Loucy (cell line): ENCODE data around the gene NFKB1.
A peak's percentile ranks its signal among the peaks of the same experiment; 100 is the strongest.

Source experiments
- H2AFZ ChIP-seq: fragments of 200-600 bp; sonication (generic); 2 replicates; pipeline ENCODE4 v1.6.0; 2016; ENCODE audit warnings: antibody characterized with exemption, mild to moderate bottlenecking, low read length, moderate library complexity
- H3F3A ChIP-seq: fragments of 200-600 bp; 2 replicates; pipeline ENCODE4 v1.6.0; 2016; ENCODE audit warnings: antibody characterized with exemption, low read depth, mild to moderate bottlenecking
- H3K27me3 ChIP-seq: fragments of 200-600 bp; sonication (generic); 2 replicates; pipeline ENCODE4 v1.6.1; 2014; ENCODE audit warnings: low read length, mild to moderate bottlenecking; ENCODE audit not compliant: insufficient read depth, poor library complexity, severe bottlenecking
- H3K36me3 ChIP-seq: fragments of 200-600 bp; sonication (generic); 2 replicates; pipeline ENCODE4 v1.6.1; 2016; ENCODE audit warnings: low read length; ENCODE audit not compliant: insufficient read depth
- H3K4me1 ChIP-seq: fragments of 200-600 bp; sonication (generic); 2 replicates; pipeline ENCODE4 v1.5.1; 2014; ENCODE audit warnings: low read length, mild to moderate bottlenecking; ENCODE audit not compliant: insufficient read depth, poor library complexity, severe bottlenecking
- H3K4me2 ChIP-seq: fragments of 200-600 bp; sonication (generic); 2 replicates; pipeline ENCODE4 v1.6.0; 2014; ENCODE audit warnings: antibody characterized with exemption, low read length, low read depth, mild to moderate bottlenecking; ENCODE audit not compliant: poor library complexity, severe bottlenecking
- H3K4me3 ChIP-seq: fragments of 200-600 bp; sonication (generic); 2 replicates; pipeline ENCODE4 v1.5.1; 2014; ENCODE audit warnings: low read length, mild to moderate bottlenecking, mixed read lengths; ENCODE audit not compliant: poor library complexity, severe bottlenecking
- H3K79me2 ChIP-seq: fragments of 200-600 bp; sonication (generic); 2 replicates; pipeline ENCODE4 v1.6.1; 2014; ENCODE audit warnings: low read length; ENCODE audit not compliant: insufficient read depth
- H3K9ac ChIP-seq: fragments of 200-600 bp; sonication (generic); 2 replicates; pipeline ENCODE4 v1.6.0; 2014; ENCODE audit warnings: mild to moderate bottlenecking, low read depth, low read length, moderate library complexity; ENCODE audit not compliant: poor library complexity, severe bottlenecking
- H3K9me2 ChIP-seq: fragments of 200-600 bp; sonication (generic); replicated peaks from 2 replicates; pipeline ENCODE4 v1.6.1; 2016; ENCODE audit warnings: low read depth, low read length, mixed read lengths
- H3K9me3 ChIP-seq: fragments of 200-600 bp; sonication (generic); 2 replicates; pipeline ENCODE4 v1.6.1; 2014; ENCODE audit warnings: mild to moderate bottlenecking, antibody characterized with exemption, low read length, low read depth; ENCODE audit not compliant: insufficient read depth
- H4K20me1 ChIP-seq: fragments of 200-600 bp; sonication (generic); 2 replicates; pipeline ENCODE4 v1.6.0; 2014; ENCODE audit warnings: antibody characterized with exemption, low read length, mild to moderate bottlenecking; ENCODE audit not compliant: insufficient read depth, poor library complexity, severe bottlenecking
- CTCF ChIP-seq: fragments of 200-600 bp; sonication (generic); conservative IDR thresholded peaks from 2 replicates; pipeline ENCODE4 v1.5.1; 2014; ENCODE audit warnings: mild to moderate bottlenecking, antibody characterized with exemption, low read length
- EZH2phosphoT487 ChIP-seq: fragments of 200-600 bp; IDR thresholded peaks from 2 replicates; pipeline ENCODE4 v1.6.1; 2018; ENCODE audit warnings: antibody characterized with exemption, mild to moderate bottlenecking, moderate library complexity, borderline replicate concordance

Gene NFKB1

GRCh38 chr4:102533904-102534303 is 32.7 kb downstream of the NFKB1 start:
- H4K20me1 ChIP-seq = no peaks in the 10 kb centered on the region
- no peak for TF ChIP-seq CTCF
- TF ChIP-seq EZH2phosphoT487 = no peak
- H3K27me3 ChIP-seq = no peaks in the 10 kb centered on the region
- no peaks in the 10 kb centered on the region for H3F3A ChIP-seq
- H3K9ac ChIP-seq = no peak overlapping the region
- H3K4me1 ChIP-seq = peaks cover 31% of the 10 kb centered on the region
- peak overlapping the region; percentile 26 for H3K4me2 ChIP-seq
- no peaks in the 10 kb centered on the region for H3K9me2 ChIP-seq
- H3K36me3 ChIP-seq = peaks cover 9% of the 10 kb centered on the region; the same call in 1 of the 2 replicates
- peaks cover 13% of the 10 kb centered on the region; the same call in 1 of the 2 replicates for H3K79me2 ChIP-seq
- H3K4me3 ChIP-seq = no peak overlapping the region
- H3K9me3 ChIP-seq = no peaks in the 10 kb centered on the region
- no peak overlapping the region for H2AFZ ChIP-seq

- Histone ChIP-seq H3F3A (no peaks in the 10 kb centered on the region), H3K27me3 (no peaks in the 10 kb centered on the region), H3K36me3 (peaks cover 14% of the 10 kb centered on the region; the same call in 1 of the 2 replicates), H3K4me2 (no peak overlapping the region), H3K9me2 (no peaks in the 10 kb centered on the region), H3K4me3 (no peak overlapping the region), H3K4me1 (peaks cover 31% of the 10 kb centered on the region), H4K20me1 (no peaks in the 10 kb centered on the region), H3K79me2 (peaks cover 10% of the 10 kb centered on the region; the same call in 1 of the 2 replicates), H2AFZ (no peak overlapping the region), H3K9ac (no peak overlapping the region), H3K9me3 (no peaks in the 10 kb centered on the region)
- no peak for TF ChIP-seq EZH2phosphoT487
- no peak for TF ChIP-seq CTCF
Observed at GRCh38 chr4:102534845-102535244, 33.7 kb downstream of the NFKB1 start.

GRCh38 chr4:102535398-102536082 is 34.4 kb downstream of the NFKB1 start:
- H3F3A ChIP-seq = no peaks in the 10 kb centered on the region
- H2AFZ ChIP-seq = no peak overlapping the region
- no peaks in the 10 kb centered on the region for H3K27me3 ChIP-seq
- H4K20me1 ChIP-seq = no peaks in the 10 kb centered on the region
- no peak overlapping the region for H3K4me3 ChIP-seq
- H3K79me2 ChIP-seq = peaks cover 10% of the 10 kb centered on the region; the same call in 1 of the 2 replicates
- no peak overlapping the region for H3K9ac ChIP-seq
- peaks cover 13% of the 10 kb centered on the region; the same call in 1 of the 2 replicates for H3K36me3 ChIP-seq
- H3K4me1 ChIP-seq = peaks cover 28% of the 10 kb centered on the region
- H3K4me2 ChIP-seq = no peak overlapping the region
- TF ChIP-seq EZH2phosphoT487 (no peak), CTCF (no peak)
- H3K9me3 ChIP-seq = no peaks in the 10 kb centered on the region
- no peaks in the 10 kb centered on the region for H3K9me2 ChIP-seq
